ENCODE measurements around the gene PTPRJ.

PTPRJ gene

DNA sequence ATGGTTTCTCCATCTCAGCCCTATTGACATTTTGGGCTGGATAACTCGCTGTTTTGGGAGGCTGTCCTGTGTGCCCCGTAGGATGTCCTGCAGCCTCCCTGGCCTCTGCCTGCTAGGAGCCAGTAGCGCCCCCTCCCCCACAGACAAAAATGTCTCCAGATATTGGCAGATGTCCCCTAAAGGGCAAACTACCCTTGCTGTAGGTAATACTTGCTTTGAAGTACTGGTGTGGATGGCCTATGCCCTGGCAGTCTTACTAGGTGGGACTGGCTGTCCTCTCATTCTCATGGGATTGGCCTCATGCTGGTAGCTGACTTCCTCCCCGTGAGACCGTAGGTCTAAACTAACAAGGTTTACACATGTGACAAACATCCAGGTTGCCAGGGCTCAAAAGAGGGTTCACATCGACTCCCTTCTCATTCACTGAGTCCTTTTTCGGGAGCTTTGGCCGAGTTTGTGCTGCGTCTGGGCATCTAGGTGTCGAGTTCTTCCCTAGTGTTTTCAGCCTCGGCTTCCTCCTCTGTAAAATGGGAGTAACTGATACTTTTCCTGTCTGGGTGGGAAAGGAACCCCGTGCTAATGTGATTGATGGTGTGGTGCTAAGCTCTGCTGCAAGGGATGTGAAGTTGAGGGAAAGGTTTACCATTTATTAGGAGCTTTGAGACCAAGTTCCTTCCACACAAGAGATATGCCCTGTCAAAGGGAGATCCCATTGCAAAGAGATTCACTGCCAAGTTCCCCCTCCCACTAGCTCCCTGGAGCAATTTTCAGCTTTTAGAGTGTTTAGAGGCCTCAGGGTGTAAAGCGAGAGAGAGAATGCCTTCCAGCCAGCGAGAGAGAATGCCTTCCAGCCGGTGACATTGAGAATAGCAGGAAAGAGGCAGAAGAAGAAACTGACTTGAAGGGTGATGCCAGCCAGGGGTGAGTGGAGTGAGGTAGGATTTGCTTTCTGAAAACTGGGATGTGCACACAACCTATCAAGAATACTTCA lies 17.0 kb downstream of the PTPRJ start:
- DNase-seq (ENCODE audit: low spot score), result no peak

DNA sequence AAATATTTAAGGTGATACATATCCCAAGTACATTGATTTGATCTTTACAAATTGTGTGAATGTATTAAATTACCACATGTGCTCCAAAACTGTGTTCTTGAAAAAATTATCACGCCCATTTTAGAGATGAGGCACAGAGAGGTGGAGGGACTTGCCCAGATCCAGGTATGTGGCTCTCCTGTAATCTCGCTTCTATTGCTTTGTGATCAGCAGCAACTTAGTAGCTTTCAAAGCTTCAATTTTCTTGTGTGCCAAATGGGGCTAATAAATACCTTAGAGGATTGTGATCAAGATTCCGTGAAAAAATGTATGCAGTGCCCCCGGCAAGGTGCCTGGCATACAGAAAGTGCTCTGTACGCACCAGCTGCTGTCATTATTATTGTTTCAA lies 18.0 kb downstream of the PTPRJ start:
- no peak for DNase-seq (ENCODE audit: low spot score)

DNA sequence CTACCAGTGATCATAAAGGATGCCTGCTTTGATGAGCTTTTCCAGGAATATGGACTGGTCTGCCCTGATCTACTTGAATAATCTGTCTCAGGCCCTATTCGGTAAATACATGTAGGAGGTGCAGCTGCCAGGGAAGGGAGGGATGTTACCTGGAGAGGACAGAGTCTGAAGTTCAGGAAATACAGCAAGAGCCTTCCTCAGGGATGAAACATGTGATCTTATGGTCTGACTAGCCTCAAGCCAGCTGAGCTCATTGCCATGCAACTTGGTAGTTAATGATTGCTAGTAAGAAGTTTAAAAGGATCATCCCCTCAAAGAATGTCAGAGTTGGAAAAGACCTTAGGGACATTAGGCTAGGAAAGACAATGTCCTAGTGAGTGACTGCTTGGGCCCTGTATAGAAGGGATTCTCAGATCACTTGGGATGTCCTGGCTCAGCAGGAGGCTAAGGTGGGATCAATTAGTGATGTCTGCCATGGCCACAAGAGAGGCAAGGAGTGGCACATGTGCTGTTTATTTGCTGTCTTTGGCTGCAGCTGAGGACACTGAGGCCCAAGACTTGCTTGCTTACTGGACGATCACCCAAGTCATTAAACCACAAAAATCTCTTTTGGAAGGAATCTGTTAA lies 18.5 kb downstream of the PTPRJ start:
- no peak for DNase-seq (ENCODE audit: low spot score)

DNA sequence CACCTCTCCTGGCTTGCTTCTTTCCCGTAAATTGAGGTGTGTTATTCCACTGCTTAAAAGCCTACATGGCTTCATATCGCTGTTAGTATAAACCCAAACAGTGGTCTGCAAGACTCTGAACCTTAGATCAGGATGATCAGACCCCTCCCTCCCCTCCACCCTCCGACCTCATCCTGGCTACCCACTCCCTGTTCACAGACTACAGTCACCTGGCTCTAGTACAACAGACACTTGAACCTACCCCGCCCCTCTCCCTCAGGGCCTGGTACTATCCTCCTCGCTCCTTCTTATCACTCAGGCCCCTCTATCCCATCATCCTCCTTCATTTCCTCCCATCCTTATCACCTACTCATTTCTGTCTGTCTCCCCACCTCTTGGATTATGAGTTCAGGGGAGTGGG lies 20.1 kb downstream of the PTPRJ start:
- no peak for DNase-seq (ENCODE audit: low spot score)

DNA sequence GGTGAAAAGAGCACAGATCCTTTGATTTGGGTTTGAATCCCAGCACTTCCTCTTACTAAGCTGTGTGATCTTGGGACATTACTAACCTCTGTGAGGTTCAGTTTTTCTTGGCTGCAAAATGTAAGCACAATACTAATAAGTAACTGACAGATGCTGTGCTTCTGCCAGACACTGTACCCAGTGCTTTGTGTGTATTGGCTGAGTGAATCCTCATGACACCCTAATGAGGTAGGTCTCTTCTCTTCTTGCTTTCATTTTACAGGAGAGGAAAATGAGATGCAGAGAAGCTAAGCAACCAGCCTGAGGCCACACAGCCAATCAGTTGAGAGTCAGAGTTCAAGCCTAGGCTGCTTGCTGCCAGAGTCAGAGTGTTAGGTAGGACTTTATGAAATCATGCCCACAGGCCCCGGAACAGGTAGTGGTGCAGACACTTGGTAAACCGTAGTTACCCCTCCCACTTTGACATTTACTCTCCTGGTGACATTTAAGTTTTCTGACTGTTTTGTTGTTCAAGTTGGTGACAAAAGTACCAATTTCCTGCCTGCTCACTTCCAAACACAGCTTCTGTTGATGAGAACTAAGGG lies 21.2 kb downstream of the PTPRJ start:
- no peak for DNase-seq (ENCODE audit: low spot score)

DNA sequence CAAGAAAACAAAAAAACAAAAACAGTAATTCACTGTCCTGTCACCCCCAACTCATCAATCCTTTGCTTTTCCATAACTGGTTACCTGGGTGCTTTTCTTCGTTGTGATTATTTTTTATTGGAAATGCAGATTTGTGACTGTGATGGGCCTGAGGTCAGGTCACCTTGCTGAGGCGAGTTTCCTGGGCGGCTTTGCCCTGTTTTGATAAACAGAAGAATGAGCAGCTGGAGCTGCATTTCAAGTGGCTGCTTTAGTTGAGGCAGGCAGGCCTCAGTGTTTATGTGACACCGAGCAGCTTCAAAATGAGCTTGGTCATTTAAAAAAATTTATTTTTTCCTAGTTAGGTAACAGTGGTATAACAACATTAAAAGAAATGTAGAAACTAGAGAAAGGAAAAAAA lies 22.2 kb downstream of the PTPRJ start:
- no peak for DNase-seq (ENCODE audit: low spot score)

DNA sequence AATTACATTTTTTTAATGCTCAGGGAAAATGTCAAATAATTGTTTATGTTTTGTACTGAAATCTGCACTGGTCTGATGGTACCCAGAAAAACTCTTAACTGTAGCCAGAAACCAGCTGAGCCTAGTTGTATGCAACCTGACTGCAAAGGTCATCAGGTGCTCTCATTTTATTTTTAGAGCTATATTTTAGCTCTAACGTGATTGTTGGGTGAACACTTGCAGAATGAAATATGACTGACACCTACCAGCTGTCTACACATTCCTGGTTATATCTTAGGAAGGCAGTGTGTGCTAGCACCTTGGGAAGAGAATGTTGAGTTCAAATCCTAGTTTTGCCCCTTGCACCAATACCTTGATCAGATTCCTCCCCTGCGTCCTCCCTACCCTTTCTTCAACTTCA lies 23.6 kb downstream of the PTPRJ start:
- no peak for DNase-seq (ENCODE audit: low spot score)

DNA sequence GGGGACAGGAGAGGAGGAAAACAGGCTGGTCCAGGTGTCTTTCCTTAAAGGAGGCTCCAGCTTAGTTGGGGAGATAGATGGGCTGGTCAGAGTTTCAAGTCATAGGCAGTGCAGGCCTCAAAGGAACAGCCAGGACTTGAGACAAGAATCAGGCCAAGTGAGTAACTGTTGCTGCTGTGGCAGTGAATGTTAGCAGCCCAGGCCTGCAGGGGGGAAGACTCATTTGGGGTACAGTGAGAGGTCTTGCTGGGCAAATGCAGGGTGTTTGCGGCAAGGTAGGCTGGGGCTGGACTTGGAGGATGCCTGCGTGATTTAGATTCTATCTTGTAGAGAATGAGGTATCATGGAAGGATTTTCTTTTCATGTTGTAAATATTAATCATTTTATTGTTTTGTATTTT lies 24.1 kb downstream of the PTPRJ start:
- no peak for DNase-seq (ENCODE audit: low spot score)

DNA sequence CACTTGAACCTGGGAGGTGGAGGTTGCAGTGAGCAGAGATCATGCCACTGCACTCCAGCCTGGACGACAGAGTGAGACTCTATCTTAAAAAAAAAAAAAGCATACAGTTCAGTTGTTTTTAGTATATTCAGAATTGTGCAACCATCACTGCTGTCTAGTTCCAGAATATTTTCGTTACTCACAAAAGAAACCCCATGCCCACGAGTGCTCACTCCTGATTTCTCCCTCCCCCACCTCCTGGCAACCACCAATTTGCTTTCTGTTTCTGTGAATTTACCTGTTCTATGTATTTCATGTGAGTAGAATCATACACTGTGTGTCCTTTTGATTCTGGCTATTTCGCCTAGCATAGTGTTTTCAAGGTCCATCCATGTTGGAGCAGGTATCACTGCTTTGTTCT lies 24.8 kb downstream of the PTPRJ start:
- no peak for DNase-seq (ENCODE audit: low spot score)

DNA sequence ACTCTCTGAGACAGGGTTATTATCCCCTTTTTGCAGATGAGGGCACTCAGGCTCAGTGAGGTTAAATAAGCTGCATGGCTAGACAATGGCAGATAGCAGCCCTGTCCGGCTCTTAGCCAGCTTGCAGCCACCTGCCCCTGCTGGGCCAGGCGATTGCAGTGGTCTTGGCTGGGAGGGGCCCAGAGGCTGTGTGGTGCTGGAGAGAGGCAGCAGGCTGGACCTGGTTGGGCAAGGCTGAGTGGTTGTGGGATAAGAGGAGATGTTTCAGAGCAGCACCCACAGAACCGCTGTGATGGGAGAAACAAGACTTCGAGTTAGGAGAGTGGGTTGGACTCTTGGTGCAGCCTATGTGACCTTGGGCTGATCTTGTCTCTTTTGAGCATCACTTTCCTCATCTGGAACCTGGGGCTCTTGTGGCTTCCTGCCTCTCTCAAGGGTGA lies 25.5 kb downstream of the PTPRJ start:
- no peak for DNase-seq (ENCODE audit: low spot score)

DNA sequence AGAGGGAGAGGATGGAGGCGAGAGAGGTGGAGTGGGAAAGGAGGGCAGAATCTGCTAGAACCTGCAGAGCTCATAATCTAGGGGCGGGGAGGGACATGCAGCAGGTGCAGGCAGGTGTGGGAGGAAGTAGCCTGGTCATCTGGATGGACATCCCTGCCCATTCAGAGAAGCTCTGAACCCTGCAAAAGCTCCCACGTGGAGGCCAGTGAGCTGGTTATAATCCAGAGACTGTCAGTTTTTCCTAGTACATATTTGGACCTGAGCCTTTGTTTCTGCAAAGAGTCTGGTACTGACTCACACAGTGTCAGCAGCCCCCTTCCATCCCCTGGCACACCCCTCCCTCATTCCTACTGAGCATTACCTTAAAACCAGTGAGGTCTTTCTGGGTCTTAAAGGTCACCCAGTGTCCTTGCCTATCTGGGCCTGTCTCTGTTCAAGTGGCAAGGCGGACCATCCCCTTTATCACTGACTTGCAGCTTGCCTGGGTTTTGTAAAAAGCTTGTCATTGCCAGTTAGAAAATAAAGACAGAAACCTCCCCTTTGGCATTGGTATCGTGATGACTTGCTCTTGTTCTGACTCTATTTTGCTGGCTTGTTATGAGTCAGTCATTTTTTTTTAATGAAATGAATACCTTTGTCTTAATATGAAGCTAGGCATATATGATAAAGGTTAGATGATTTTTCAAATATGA lies 26.1 kb downstream of the PTPRJ start:
- no peak for DNase-seq (ENCODE audit: low spot score)

DNA sequence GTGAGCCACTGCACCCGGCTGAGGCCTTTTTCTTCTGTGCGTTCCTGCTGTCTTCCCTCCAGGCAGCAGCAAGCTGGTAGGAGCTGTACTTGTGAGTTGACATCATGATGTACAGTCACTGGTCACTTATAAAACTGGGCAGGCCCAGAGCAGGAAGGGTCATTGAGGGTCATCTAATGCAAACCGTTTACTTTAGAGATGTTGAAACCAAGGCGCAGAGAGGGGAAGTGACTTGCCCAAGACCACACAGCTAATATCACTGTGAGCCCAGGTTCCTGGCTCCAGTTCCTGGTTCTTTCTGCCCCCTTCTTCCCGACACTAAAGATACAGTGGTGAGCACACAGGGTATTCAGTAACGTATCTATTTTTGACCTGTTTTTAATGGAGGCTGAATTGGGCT lies 27.3 kb downstream of the PTPRJ start:
- DNase-seq (ENCODE audit: low spot score), result no peak

DNA sequence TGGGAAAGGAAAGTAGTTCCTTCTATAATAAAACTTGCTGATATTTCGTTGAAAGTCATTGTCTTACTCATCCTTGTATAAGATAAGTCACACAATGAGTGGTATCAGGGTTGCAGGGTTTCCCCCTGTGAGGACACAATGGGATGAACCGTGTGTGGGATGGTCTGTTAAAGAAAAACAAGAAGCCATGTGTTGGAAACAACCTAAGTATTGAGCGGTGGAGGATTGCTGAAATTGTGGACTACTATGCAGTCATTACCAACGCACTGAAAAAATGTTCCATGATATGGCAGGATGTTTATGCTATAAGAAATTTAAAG lies 28.6 kb downstream of the PTPRJ start:
- DNase-seq (ENCODE audit: low spot score), result no peak

DNA sequence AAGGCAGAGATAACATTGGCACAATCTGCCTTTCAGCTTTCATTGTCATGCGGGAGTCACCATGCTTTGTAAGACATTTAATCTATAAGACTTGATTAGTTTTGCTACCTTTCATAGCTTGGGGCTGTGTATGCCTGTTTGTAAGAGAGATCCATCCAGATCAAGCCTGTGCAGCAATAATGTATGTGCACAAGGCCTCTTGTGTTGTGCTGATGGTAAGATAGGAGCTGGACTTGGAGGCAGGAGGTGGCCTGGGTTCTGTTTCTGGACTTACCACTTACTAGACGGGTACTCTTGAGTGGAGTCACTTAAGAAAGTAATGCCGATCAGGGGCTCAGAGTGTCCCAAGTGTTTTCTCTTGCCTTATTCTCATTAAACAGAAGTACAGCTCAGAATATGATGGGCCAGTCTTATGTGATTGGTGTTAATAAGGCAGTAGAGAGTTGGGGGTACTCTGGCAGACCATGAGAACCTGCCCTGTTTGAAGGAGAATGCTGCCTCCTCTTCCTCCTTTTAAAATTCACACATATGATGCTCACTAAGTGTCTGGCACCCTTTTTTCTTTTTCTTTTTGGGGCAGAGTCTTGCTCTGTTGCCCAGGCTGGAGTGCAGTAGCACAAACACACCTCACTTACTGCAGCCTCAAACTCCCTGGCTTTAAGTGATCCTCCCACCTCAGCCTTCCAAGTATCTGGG lies 30.9 kb downstream of the PTPRJ start:
- DNase-seq (ENCODE audit: low spot score), result no peak

DNA sequence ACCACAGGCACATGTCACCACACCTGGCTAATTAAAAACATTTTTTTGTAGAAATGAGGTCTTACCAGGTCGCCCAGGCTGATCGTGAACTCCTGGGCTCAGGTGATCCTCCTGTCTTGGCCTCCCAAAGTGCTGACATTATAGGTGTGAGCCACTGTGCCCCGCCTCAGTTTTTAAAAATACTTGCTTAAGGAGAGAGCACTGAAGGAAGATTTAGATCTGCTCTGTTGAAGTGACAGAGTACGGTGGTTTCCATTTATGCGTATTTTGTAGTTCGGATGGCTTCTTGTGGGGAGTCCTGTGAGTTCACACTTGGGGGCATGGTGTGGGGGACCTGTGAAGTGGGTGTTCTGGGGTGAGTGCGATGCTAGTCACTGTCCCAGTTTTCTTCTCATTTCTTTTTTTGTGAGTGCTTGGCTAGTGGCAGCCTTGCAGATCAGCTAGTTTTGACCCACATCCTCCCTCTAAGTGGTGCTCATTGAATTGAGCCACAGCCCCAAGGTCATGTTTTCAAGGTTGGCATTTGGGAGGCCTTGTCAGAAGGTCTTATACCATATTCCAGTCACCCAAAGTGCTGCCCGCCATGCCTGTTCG lies 31.5 kb downstream of the PTPRJ start:
- DNase-seq (ENCODE audit: low spot score), result no peak

DNA sequence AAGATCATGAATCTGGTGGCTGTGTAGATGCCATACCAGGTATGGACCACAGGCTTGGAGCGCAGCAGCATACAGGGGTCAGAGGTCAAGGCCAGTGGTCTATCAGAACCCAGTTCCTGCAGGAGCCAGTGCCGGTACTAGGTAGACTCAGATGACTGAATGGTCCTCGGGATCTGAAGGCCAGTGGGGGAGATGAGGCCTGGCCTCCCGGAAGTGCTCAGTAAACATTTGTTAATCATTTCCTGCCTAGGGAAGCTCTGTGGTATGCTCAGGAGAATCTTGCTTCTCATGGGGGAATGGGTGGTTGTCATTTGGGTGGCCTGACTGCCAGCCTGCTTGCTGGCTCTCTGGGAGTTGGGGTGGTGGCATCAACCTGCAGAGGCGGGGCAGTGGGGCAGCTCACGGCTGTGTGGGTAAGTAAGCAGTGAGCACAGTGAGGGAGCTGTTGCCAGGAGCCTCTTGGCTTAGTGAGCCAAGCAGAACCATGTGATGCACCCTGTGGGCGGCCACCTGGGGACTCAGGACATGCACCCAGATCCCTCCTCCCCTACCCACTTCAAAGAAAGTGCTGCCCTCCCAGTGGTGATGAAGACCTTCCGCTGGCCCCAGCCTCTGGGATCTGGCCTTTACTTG lies 33.0 kb downstream of the PTPRJ start:
- DNase-seq (ENCODE audit: low spot score), result peak; percentile 75

DNA sequence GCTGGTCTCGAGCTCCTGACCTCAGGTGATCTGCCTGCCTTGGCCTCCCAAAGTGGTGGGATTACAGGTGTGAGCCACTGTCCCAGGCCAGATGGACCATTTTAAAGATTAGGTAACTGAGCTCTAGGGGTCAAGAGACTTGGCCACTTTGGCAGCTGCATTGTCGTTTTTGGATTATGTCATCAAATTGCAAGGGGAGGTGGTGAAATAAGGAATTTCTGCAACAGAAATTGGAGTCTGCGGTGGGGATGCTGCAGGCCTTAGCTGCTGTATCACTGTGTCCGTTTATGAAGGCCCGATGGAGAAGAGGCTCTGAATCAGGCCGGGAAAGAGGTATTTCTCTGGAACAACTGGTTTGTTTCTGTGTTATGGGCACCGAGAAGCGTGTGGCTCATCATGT lies 34.6 kb downstream of the PTPRJ start:
- DNase-seq (ENCODE audit: low spot score), result no peak

DNA sequence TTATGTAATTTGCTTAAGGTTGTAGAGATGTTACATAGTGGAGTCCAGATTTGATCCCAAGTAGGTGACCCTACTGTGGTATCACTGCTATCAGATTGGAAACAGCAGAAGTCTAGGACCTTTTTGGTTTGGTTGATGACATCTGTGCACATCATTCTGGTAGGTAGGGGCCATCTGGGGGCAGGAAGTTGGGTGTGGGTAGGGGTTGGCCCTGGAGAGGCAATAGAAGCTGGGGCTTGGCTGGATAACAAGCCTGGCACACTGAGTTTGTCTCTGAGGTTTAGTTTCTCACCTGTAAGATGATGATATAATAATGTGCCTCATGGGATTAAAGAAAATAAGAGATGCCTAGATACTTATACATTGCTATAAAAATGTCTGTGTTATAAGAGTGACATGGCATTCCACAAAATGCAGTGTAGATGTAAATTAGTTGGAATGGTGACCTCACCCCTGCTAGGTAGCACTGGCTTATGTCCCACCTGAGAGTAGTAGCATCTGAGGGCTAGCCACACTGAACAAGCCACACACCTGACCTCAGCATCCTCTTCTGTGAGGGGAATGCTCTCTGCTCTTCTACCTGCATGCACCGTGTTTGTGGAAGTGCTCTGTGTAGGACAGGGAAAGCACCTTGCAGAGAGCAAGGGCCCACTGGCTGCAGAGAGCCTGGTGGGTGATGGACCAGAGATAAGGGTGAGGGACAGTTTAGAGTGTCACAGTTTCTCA lies 36.9 kb downstream of the PTPRJ start:
- DNase-seq (ENCODE audit: low spot score), result no peak

DNA sequence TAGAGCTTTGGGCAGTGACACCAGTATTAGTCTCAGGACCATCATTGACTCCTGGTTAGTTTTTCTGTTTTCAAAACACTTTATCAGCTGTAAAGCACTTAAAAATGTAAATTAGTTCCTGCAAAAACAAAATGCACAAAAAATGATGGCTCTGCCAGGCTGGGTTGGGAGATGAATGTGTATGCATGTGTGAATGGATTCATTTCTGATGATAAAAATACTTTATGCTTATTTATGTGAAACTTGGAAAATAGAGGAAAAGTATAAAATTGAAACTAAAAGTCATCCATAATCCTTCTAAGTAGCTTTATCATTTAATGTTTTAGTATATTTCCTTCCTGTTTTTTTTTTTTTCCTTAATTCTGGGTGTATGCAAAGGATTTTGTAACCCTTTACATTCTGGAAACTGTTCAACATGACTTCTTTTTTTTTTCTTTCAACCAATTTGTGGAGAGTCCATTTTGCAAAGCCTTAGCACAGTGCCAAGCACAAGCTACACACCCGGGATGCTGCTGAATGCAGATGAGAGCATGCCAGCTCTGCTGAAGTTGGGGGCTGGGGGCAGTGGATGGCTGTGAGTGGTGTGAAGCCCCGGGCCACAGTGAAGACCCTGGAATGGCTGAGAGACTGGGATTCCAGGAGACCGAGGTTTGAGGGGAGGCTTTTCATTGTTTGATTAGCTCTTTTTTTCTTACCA lies 37.6 kb downstream of the PTPRJ start:
- no peak for DNase-seq (ENCODE audit: low spot score)
